Measurements from ENCODE around the gene SSH2.

DNA sequence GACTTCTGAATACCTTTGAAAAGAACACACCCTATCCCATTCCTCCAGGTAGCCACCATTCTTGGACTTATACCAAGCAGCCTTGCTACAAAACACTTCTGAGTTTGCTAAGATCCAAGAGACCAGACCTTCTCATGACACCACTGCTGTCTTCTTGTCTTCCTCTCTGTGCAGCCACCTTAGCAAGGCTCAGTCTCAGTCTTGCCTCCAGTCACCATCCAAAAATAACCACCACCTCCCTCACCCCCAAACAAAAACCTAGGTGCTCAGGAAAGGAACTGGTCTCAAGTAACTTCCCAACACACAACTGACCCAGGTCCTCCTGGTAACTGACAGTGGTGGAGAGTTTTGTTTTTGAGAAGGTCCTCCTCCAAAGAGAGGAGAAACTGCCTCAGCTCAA is 216.4 kb downstream of the SSH2 start:
- TF ChIP-seq, protein P1, sequence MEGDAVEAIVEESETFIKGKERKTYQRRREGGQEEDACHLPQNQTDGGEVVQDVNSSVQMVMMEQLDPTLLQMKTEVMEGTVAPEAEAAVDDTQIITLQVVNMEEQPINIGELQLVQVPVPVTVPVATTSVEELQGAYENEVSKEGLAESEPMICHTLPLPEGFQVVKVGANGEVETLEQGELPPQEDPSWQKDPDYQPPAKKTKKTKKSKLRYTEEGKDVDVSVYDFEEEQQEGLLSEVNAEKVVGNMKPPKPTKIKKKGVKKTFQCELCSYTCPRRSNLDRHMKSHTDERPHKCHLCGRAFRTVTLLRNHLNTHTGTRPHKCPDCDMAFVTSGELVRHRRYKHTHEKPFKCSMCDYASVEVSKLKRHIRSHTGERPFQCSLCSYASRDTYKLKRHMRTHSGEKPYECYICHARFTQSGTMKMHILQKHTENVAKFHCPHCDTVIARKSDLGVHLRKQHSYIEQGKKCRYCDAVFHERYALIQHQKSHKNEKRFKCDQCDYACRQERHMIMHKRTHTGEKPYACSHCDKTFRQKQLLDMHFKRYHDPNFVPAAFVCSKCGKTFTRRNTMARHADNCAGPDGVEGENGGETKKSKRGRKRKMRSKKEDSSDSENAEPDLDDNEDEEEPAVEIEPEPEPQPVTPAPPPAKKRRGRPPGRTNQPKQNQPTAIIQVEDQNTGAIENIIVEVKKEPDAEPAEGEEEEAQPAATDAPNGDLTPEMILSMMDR (IDR thresholded peaks at IDR 0.05; ENCODE audit: low read depth, low read length), result no peak
- TF ChIP-seq EZH2phosphoT487 (IDR thresholded peaks at IDR 0.05; ENCODE audit: low read depth), result no peak

All from OCI-LY3 (cell line).